Gastrocnemius medialis (tissue), 4 donors: Measurements from ENCODE around the gene LANCL2.

ENCODE experiments used
- CTCF ChIP-seq, 5 experiments: fragments of 450-650 bp in 3 of 5; fragments of 200-600 bp in 2 of 5; sonication (generic) in 2 of 5; IDR thresholded peaks in 4 of 5; conservative IDR thresholded peaks in 1 of 5; 1 replicate in 4 of 5; 2 replicates in 1 of 5; pipeline ENCODE4 v1.5.1; 2016 to 2019; ENCODE audit warnings: antibody characterized with exemption in 5 of 5, mild to moderate bottlenecking in 3 of 5, moderate library complexity in 3 of 5
- POLR2A ChIP-seq, 2 donors: fragments of 450-650 bp; IDR thresholded peaks; one replicate each; pipeline ENCODE4 v1.6.1; 2017; ENCODE audit warnings: antibody characterized with exemption in 2 of 2, mild to moderate bottlenecking in 2 of 2, moderate library complexity in 2 of 2

GRCh38 chr7:55474944-55475854 lies 110.1 kb downstream of the LANCL2 start:
- TF ChIP-seq POLR2A (IDR thresholded peaks at IDR 0.05) (no peak), CTCF (IDR thresholded peaks at IDR 0.05 in 4 of 5, conservative IDR thresholded peaks at IDR 0.05 in 1 of 5) (no peak)
